GM12875 (cell line): ENCODE data around the gene PARP12.

Experiments
- H3K4me3 ChIP-seq: one replicate; pipeline ENCODE4 v1.5.1; 2011; ENCODE audit warnings: low read depth, low read length, control low read depth
- CTCF ChIP-seq: IDR thresholded peaks from 2 replicates; pipeline ENCODE4 v1.5.1; 2011; ENCODE audit warnings: low read depth, mild to moderate bottlenecking, control low read depth, inconsistent platforms, low read length, moderate library complexity, borderline replicate concordance; ENCODE audit not compliant: insufficient read depth

The PARP12 gene

GRCh38 chr7:140000666-140001268 is 62.0 kb downstream of the PARP12 start:
- no peak for TF ChIP-seq CTCF
- no peak overlapping the region for H3K4me3 ChIP-seq

GRCh38 chr7:139999516-139999915 is 63.2 kb downstream of the PARP12 start:
- no peak overlapping the region for H3K4me3 ChIP-seq
- TF ChIP-seq CTCF: no peak

- no peak for TF ChIP-seq CTCF
- H3K4me3 ChIP-seq: no peak overlapping the region
These were observed 64.2 kb downstream of the PARP12 start for GRCh38 chr7:139998572-139998971.

GRCh38 chr7:139995017-139995915 is 67.5 kb downstream of the PARP12 start:
- no peak overlapping the region for H3K4me3 ChIP-seq
- no peak for TF ChIP-seq CTCF

GRCh38 chr7:139994356-139994755 is 68.4 kb downstream of the PARP12 start:
- H3K4me3 ChIP-seq: no peak overlapping the region
- no peak for TF ChIP-seq CTCF

GRCh38 chr7:139993592-139993991 is 69.2 kb downstream of the PARP12 start:
- H3K4me3 ChIP-seq: no peak overlapping the region
- no peak for TF ChIP-seq CTCF

- TF ChIP-seq CTCF: no peak
- no peak overlapping the region for H3K4me3 ChIP-seq
These were observed 69.6 kb downstream of the PARP12 start for GRCh38 chr7:139993169-139993568.
